Sigmoid colon (tissue), 7 donors: Measurements from ENCODE around the gene AP2A2. TPM values are rescaled to one million over a fixed set of nuclear protein-coding genes. Genes with fewer than 3 reads are reported as not detected.

Source experiments
- DNase-seq: peaks from one replicate; pipeline ENCODE4 v3.0.0-alpha.2; 2019
- H3K27ac ChIP-seq, 4 donors: fragments of 200-600 bp; sonication (generic); one replicate each; pipeline ENCODE4 v1.5.1; 2016 to 2019; ENCODE audit warnings: mild to moderate bottlenecking in 1 of 4
- H3K27me3 ChIP-seq, 3 donors: fragments of 200-600 bp; sonication (generic); one replicate each; pipeline ENCODE4 v1.5.1; 2019; ENCODE audit warnings: mild to moderate bottlenecking in 1 of 3
- H3K36me3 ChIP-seq, 4 donors: fragments of 200-600 bp; sonication (generic); one replicate each; pipeline ENCODE4 v1.5.1; 2016 to 2019
- H3K4me1 ChIP-seq, 4 donors: fragments of 200-600 bp; sonication (generic); one replicate each; pipeline ENCODE4 v1.5.1; 2017 to 2019
- H3K4me3 ChIP-seq, 4 donors: fragments of 200-600 bp; sonication (generic); one replicate each; pipeline ENCODE4 v1.5.1; 2017 to 2019; ENCODE audit warnings: mild to moderate bottlenecking in 2 of 4, moderate library complexity in 1 of 4
- H3K9me3 ChIP-seq, 4 donors: fragments of 200-600 bp in 3 of 4; sonication (generic) in 3 of 4; one replicate each; pipeline versions ENCODE4 v1.5.1 to v1.6.1; 2013 to 2019
- CTCF ChIP-seq, 4 experiments: fragments of 450-650 bp in 3 of 4; fragments of 200-600 bp in 1 of 4; IDR thresholded peaks; one replicate each; pipeline ENCODE4 v1.5.1; 2016 to 2019; ENCODE audit warnings: antibody characterized with exemption in 4 of 4, mild to moderate bottlenecking in 3 of 4, moderate library complexity in 2 of 4
- EP300 ChIP-seq, 4 donors: sonication (generic); formaldehyde crosslinking; IDR thresholded peaks; one replicate each; pipeline ENCODE4 v1.6.1; 2017; ENCODE audit warnings: antibody characterized with exemption in 4 of 4
- POLR2A ChIP-seq, 2 donors: fragments of 450-650 bp; IDR thresholded peaks; one replicate each; pipeline ENCODE4 v1.6.1; 2016; ENCODE audit warnings: antibody characterized with exemption in 2 of 2, mild to moderate bottlenecking in 2 of 2, moderate library complexity in 2 of 2
- POLR2AphosphoS5 ChIP-seq, 4 donors: sonication (generic); formaldehyde crosslinking; IDR thresholded peaks; one replicate each; pipeline ENCODE4 v1.6.1; 2017; ENCODE audit warnings: antibody characterized with exemption in 4 of 4
- WGBS, 2 donors: extraction: QIAGEN DNeasy Blood & Tissue Kit; methylation state at CpG; one replicate each; pipeline ENCODE4 v1.1.7; 2013; 5-methylcytosine and 5-hydroxymethylcytosine counted together
- intact Hi-C: fragments of 100-400 bp; cut with DNase I; formaldehyde crosslinking; loops from one replicate; pipeline ENCODE4 v1.15.1; 2023
- polyA plus RNA-seq, 3 donors: library from polyadenylated mRNA; stranded (reverse); fragments of 200-250 nt; gene quantifications; one replicate each; pipeline ENCODE4 v1.2.3, GENCODE V29; 2013
- total RNA-seq, 4 donors: library from RNA; depleted of rRNA; stranded (reverse); fragments of >200 nt; gene quantifications; one replicate each; pipeline ENCODE4 v1.1.0, GENCODE V29; 2016
- donor health status: healthy with polysubstance abuse.
- donor health status: Bipolar disorder and iron deficiency.
- donor health status: healthy.

Gene AP2A2
- total and polyA plus RNA-seq, 7 donors = 21.0 to 78.4 (median 47.0) TPM

DNA sequence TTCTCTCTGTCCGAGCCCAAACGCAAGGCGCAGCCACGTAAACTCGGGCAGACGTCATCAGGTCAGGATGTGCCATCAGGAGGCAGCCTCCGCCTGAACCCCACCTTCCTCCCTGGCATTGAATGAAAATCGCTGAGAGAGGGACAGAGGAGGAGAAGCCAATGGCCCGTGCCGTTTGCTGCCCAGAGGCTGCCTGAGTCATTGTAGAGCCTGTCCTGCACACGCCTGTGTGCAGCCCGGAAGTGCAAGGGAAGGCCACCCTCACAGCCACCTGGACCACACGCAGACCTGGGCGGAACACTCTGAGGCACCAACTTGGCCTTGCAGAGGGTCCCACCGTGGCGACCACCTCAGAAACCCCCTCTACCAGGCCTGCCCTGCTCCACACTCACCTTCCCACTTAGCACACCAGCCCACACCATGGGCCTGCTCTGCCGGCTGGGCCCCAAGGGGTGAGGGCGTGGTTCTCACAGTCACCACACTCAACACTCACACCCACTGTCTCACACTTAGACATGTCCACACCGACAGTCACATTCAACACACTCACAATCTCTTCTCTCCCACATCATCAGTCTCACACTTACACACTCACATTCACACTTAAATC is 24.1 kb upstream of the AP2A2 start:
- no peak for DNase-seq
- Histone ChIP-seq H3K9me3 (no peaks in the 10 kb centered on the region), H3K27me3 (no peaks in the 10 kb centered on the region), H3K27ac (no peak overlapping the region), H3K36me3 (peaks cover 18 to 68% (median 51%) of the 10 kb centered on the region in 4 donors), H3K4me1 (peaks cover 0 to 16% (median 13%) of the 10 kb centered on the region in 4 donors), H3K4me3 (no peak overlapping the region)
- TF ChIP-seq EP300 (IDR thresholded peaks at IDR 0.05) (no peak), POLR2AphosphoS5 (IDR thresholded peaks at IDR 0.05) (no peak), CTCF (IDR thresholded peaks at IDR 0.05) (no peak), POLR2A (IDR thresholded peaks at IDR 0.05) (no peak)
- intact Hi-C loops = no loop called here
- 90 to 92% methylated on average over 19 of the region's 19 CpGs for WGBS, 2 donors

GRCh38 chr11:904380-904779 is 21.3 kb upstream of the AP2A2 start:
- TF ChIP-seq CTCF (IDR thresholded peaks at IDR 0.05) (no peak), POLR2A (IDR thresholded peaks at IDR 0.05) (no peak), EP300 (IDR thresholded peaks at IDR 0.05) (no peak), POLR2AphosphoS5 (IDR thresholded peaks at IDR 0.05) (no peak)
- intact Hi-C loops = no loop called here
- Histone ChIP-seq H3K27me3 (no peaks in the 10 kb centered on the region), H3K27ac (no peak overlapping the region), H3K9me3 (no peaks in the 10 kb centered on the region), H3K4me3 (no peak overlapping the region), H3K4me1 (peaks cover 0 to 3% (median 1%) of the 10 kb centered on the region in 4 donors), H3K36me3 (peaks cover 17 to 57% (median 48%) of the 10 kb centered on the region in 4 donors)
- 96% methylated on average over 7 of the region's 7 CpGs for WGBS, 2 donors
- DNase-seq = no peak

- H3K9me3 ChIP-seq = no peaks in the 10 kb centered on the region
- peaks cover under 1 to 41% (median 32%) of the 10 kb centered on the region in 4 donors for H3K36me3 ChIP-seq
- DNase-seq = no peak
- no peaks in the 10 kb centered on the region for H3K27me3 ChIP-seq
- 91 to 94% methylated on average over 7 of the region's 7 CpGs for WGBS, 2 donors
- peaks cover 0 to 13% (median 12%) of the 10 kb centered on the region in 4 donors for H3K4me1 ChIP-seq
- H3K27ac ChIP-seq = no peak overlapping the region
- intact Hi-C loops = no loop called here
- no peak for TF ChIP-seq POLR2AphosphoS5 (IDR thresholded peaks at IDR 0.05)
- TF ChIP-seq EP300 (IDR thresholded peaks at IDR 0.05) = no peak
- no peak for TF ChIP-seq CTCF (IDR thresholded peaks at IDR 0.05)
- no peak for TF ChIP-seq POLR2A (IDR thresholded peaks at IDR 0.05)
- no peak overlapping the region for H3K4me3 ChIP-seq
Observed at GRCh38 chr11:905952-906351, 19.7 kb upstream of the AP2A2 start.

- H3K27ac ChIP-seq = no peak overlapping the region
- H3K4me3 ChIP-seq = no peak overlapping the region
- H3K36me3 ChIP-seq = peaks cover 0 to 24% (median 18%) of the 10 kb centered on the region in 4 donors
- intact Hi-C loops = no loop called here
- H3K27me3 ChIP-seq = no peaks in the 10 kb centered on the region
- H3K4me1 ChIP-seq = peaks cover 0 to 27% (median 18%) of the 10 kb centered on the region in 4 donors
- no peaks in the 10 kb centered on the region for H3K9me3 ChIP-seq
- no peak for DNase-seq
- TF ChIP-seq POLR2AphosphoS5 (IDR thresholded peaks at IDR 0.05) = no peak
- TF ChIP-seq CTCF (IDR thresholded peaks at IDR 0.05) = no peak
- no peak for TF ChIP-seq POLR2A (IDR thresholded peaks at IDR 0.05)
- TF ChIP-seq EP300 (IDR thresholded peaks at IDR 0.05) = no peak
- WGBS, 2 donors = 83 to 95% methylated on average over 2 of the region's 2 CpGs
Observed at GRCh38 chr11:907668-908067, 18.0 kb upstream of the AP2A2 start.

- Histone ChIP-seq H3K4me3 (no peak overlapping the region), H3K36me3 (peaks cover 0 to 18% (median 12%) of the 10 kb centered on the region in 4 donors), H3K27me3 (no peaks in the 10 kb centered on the region), H3K27ac (no peak overlapping the region), H3K9me3 (no peaks in the 10 kb centered on the region), H3K4me1 (peaks cover 0 to 27% (median 18%) of the 10 kb centered on the region in 4 donors)
- intact Hi-C loops = no loop called here
- DNase-seq = no peak
- WGBS, 2 donors = 90 to 92% methylated on average over 5 of the region's 5 CpGs
- TF ChIP-seq POLR2A (IDR thresholded peaks at IDR 0.05) = no peak
- no peak for TF ChIP-seq CTCF (IDR thresholded peaks at IDR 0.05)
- TF ChIP-seq EP300 (IDR thresholded peaks at IDR 0.05) = no peak
- no peak for TF ChIP-seq POLR2AphosphoS5 (IDR thresholded peaks at IDR 0.05)
Observed at GRCh38 chr11:908273-908672, 17.4 kb upstream of the AP2A2 start.
